ENCODE results near the gene DNAJC8.

Gene DNAJC8

DNA sequence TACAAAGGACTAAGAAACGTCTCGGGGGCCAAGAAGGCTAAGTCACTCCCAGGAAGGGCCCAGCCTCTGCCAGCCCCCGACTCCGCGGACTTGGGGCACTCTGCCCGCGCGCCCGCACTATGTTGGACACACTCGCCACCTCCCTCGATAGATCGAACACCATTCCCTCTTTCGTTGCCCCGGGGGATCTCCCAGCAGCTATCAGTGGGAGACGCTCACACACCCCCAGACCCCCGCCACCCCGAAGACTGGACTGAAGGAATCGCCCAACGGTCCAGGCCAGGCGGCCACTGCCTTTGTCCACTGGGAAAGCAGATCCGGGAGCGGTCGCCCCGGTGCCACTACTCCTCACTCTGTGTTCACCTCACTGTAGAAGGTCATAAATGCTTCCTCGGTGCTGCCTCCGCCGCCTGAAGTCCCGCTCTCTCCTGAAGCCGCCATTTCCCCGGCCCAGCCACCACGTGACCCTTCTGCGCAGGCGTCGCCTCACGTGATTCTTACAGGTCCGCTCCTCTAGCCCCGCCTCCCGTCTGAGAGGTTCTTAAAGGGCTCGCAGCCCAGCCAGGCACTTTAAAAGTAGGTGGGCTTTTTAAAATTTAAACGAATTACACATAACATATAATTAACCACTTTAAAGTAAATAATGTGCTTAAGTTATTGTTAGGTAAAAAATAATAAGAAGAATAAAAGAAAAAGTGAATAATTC, at the start of gene DNAJC8:
TSS of gene DNAJC8 (minus strand) at position 472 of the 706 bp plus-strand sequence. CDS start at position 441, 31 bp downstream.
- H2AFZ ChIP-seq, result peak within 1 kb of the TSS; percentile 79
- H3K79me2 ChIP-seq, result peaks cover 7% of the 10 kb centered on the region
- peaks cover 2% of the 10 kb centered on the region for H3K4me1 ChIP-seq
- H3K27me3 ChIP-seq (ENCODE audit: control insufficient read depth, insufficient read depth, low read length), result no peaks in the 10 kb centered on the region
- H3K9ac ChIP-seq, result peak within 1 kb of the TSS; percentile 17
- H3K4me2 ChIP-seq (ENCODE audit: low read length), result peak within 1 kb of the TSS; percentile 73
- no peak for TF ChIP-seq CTCF (IDR thresholded peaks at IDR 0.05)
- H3K9me3 ChIP-seq (ENCODE audit: control insufficient read depth, low read length), result no peaks in the 10 kb centered on the region
- H3K36me3 ChIP-seq (ENCODE audit: control insufficient read depth, insufficient read depth, low read length), result no peaks in the 10 kb centered on the region
- peak within 1 kb of the TSS; percentile 60 for H3K27ac ChIP-seq
- H3K4me3 ChIP-seq (ENCODE audit: low read depth, low read length), result peak within 1 kb of the TSS; percentile 98

- H2AFZ ChIP-seq, result no peak overlapping the region
- H3K36me3 ChIP-seq (ENCODE audit: control insufficient read depth, insufficient read depth, low read length), result no peaks in the 10 kb centered on the region
- no peaks in the 10 kb centered on the region for H3K27me3 ChIP-seq (ENCODE audit: control insufficient read depth, insufficient read depth, low read length)
- H3K27ac ChIP-seq, result no peak overlapping the region
- no peaks in the 10 kb centered on the region for H3K79me2 ChIP-seq
- TF ChIP-seq CTCF (IDR thresholded peaks at IDR 0.05), result no peak
- no peak overlapping the region for H3K4me2 ChIP-seq (ENCODE audit: low read length)
- H3K4me1 ChIP-seq, result no peaks in the 10 kb centered on the region
- H3K9me3 ChIP-seq (ENCODE audit: control insufficient read depth, low read length), result no peaks in the 10 kb centered on the region
- no peak overlapping the region for H3K4me3 ChIP-seq (ENCODE audit: low read depth, low read length)
- H3K9ac ChIP-seq, result no peak overlapping the region
Observed at GRCh38 chr1:28281608-28282425, 49.0 kb upstream of the DNAJC8 start.

- Histone ChIP-seq H2AFZ (no peak overlapping the region), H3K79me2 (no peaks in the 10 kb centered on the region), H3K36me3 (ENCODE audit: control insufficient read depth, insufficient read depth, low read length) (no peaks in the 10 kb centered on the region), H3K9ac (no peak overlapping the region), H3K9me3 (ENCODE audit: control insufficient read depth, low read length) (no peaks in the 10 kb centered on the region), H3K27ac (no peak overlapping the region), H3K27me3 (ENCODE audit: control insufficient read depth, insufficient read depth, low read length) (no peaks in the 10 kb centered on the region), H3K4me2 (ENCODE audit: low read length) (no peak overlapping the region), H3K4me1 (no peaks in the 10 kb centered on the region), H3K4me3 (ENCODE audit: low read depth, low read length) (no peak overlapping the region)
- TF ChIP-seq CTCF (IDR thresholded peaks at IDR 0.05), result no peak
Observed at GRCh38 chr1:28280977-28281381, 48.1 kb upstream of the DNAJC8 start.

- TF ChIP-seq CTCF (IDR thresholded peaks at IDR 0.05), result no peak
- no peak overlapping the region for H2AFZ ChIP-seq
- H3K27me3 ChIP-seq (ENCODE audit: control insufficient read depth, insufficient read depth, low read length), result no peaks in the 10 kb centered on the region
- H3K79me2 ChIP-seq, result no peaks in the 10 kb centered on the region
- no peak overlapping the region for H3K4me3 ChIP-seq (ENCODE audit: low read depth, low read length)
- H3K27ac ChIP-seq, result no peak overlapping the region
- no peak overlapping the region for H3K4me2 ChIP-seq (ENCODE audit: low read length)
- H3K9me3 ChIP-seq (ENCODE audit: control insufficient read depth, low read length), result no peaks in the 10 kb centered on the region
- no peaks in the 10 kb centered on the region for H3K36me3 ChIP-seq (ENCODE audit: control insufficient read depth, insufficient read depth, low read length)
- H3K4me1 ChIP-seq, result no peaks in the 10 kb centered on the region
- H3K9ac ChIP-seq, result no peak overlapping the region
Observed at GRCh38 chr1:28280501-28280900, 47.7 kb upstream of the DNAJC8 start.

All from parathyroid adenoma (tissue), 2 donors.